HCT116 (cell line): ENCODE results near the gene UBQLN2. TPM values are rescaled to one million over a fixed set of nuclear protein-coding genes. Genes with fewer than 3 reads are reported as not detected.

Source experiments
- ATAC-seq: fragments of 200-7000 bp; cut with Tn5 transposase; 2 replicates; pipeline ENCODE4 v1.9.1; 2020; ENCODE audit warnings: mild to moderate bottlenecking, moderate library complexity
- BruUV-seq: library from RNA; stranded (reverse); fragments of 400-500 nt; replicated peaks from 2 replicates; lab custom pipeline; 2021; lab: Mats Ljungman, UMichigan
- CTCF ChIA-PET: fragments of 300-600 bp; sonication (Branson Sonifier 250); formaldehyde crosslinking; loops from one replicate; lab custom pipeline; 2021; ENCODE audit warnings: antibody characterized with exemption; lab: Charles Lee
- POLR2A ChIA-PET: fragments of 300-600, 350-600 bp; sonication (Branson Sonifier 250); formaldehyde crosslinking; loops from one replicate; lab custom pipeline; 2021; ENCODE audit warnings: antibody characterized with exemption; lab: Charles Lee
- RAD21 ChIA-PET, 2 experiments: fragments of 300-600 bp; sonication (Branson Sonifier 250); formaldehyde crosslinking; loops; one replicate each; lab custom pipeline; 2023; ENCODE audit warnings: low total read pairs in 2 of 2; ENCODE audit not compliant: uncharacterized antibody in 2 of 2, unreplicated experiment in 2 of 2, low non-redundant PET in 1 of 2; lab: Charles Lee
- DNase-seq: peaks from one replicate; pipeline ENCODE4 v3.0.0-alpha.2; 2010; ENCODE audit warnings: low read depth, low spot score
- H2AFZ ChIP-seq: fragments of 200-600 bp; shearing (Covaris generic), sonication (generic); 2 replicates; pipeline ENCODE4 v1.6.1; 2017; ENCODE audit warnings: low read depth, mixed run types, mixed read lengths, antibody characterized with exemption, low read length; ENCODE audit not compliant: poor library complexity, severe bottlenecking
- H3K27ac ChIP-seq: 2 replicates; pipeline ENCODE4 v1.5.1; 2012; ENCODE audit warnings: low read depth, low read length
- H3K27me3 ChIP-seq: fragments of 200-600 bp; sonication (generic); 2 replicates; pipeline ENCODE4 v1.6.1; 2016; ENCODE audit warnings: mixed run types, low read length, mixed read lengths; ENCODE audit not compliant: insufficient read depth
- H3K36me3 ChIP-seq, 2 experiments: fragments of 200-500 bp in 1 of 2; fragments of 200-600 bp in 1 of 2; sonication (Bioruptor generic) in 1 of 2; sonication (generic) in 1 of 2; 2 replicates each; pipeline versions ENCODE4 v1.5.1 to v1.6.1; 2014 to 2016; ENCODE audit warnings: low read length in 2 of 2, inconsistent platforms in 1 of 2, mixed read lengths in 1 of 2, mixed run types in 1 of 2; ENCODE audit not compliant: insufficient read depth in 2 of 2, control insufficient read depth in 1 of 2
- H3K4me1 ChIP-seq, 2 experiments: fragments of 200-600 bp in 1 of 2; sonication (generic) in 1 of 2; 2 replicates each; pipeline versions ENCODE4 v1.5.1 to v1.6.1; 2012 to 2017; ENCODE audit warnings: low read length in 2 of 2, inconsistent platforms in 1 of 2, mild to moderate bottlenecking in 1 of 2, mixed read lengths in 1 of 2, mixed run types in 1 of 2, moderate library complexity in 1 of 2; ENCODE audit not compliant: insufficient read depth in 2 of 2, control insufficient read depth in 1 of 2
- H3K4me2 ChIP-seq: fragments of 200-600 bp; sonication (generic); 2 replicates; pipeline ENCODE4 v1.6.1; 2017; ENCODE audit warnings: mixed run types, low read length, mixed read lengths
- H3K4me3 ChIP-seq, 2 experiments: fragments of 200-600 bp in 1 of 2; sonication (generic) in 1 of 2; replicated peaks in 1 of 2; 2 replicates each; pipeline ENCODE4 v1.5.1; 2011 to 2016; ENCODE audit warnings: low read length in 2 of 2, control low read depth in 1 of 2, low read depth in 1 of 2, mild to moderate bottlenecking in 1 of 2, mixed read lengths in 1 of 2, mixed run types in 1 of 2
- H3K79me2 ChIP-seq: fragments of 200-600 bp; sonication (generic); 2 replicates; pipeline ENCODE4 v1.6.1; 2017; ENCODE audit warnings: mild to moderate bottlenecking, mixed run types, low read length, moderate library complexity, mixed read lengths; ENCODE audit not compliant: insufficient read depth
- H3K9ac ChIP-seq: fragments of 200-600 bp; sonication (generic); 2 replicates; pipeline ENCODE4 v1.6.1; 2016; ENCODE audit warnings: low read length, mixed read lengths
- H3K9me2 ChIP-seq: fragments of 200-600 bp; sonication (generic), shearing (Covaris generic); 2 replicates; pipeline ENCODE4 v1.6.1; 2017; ENCODE audit warnings: mixed run types, mild to moderate bottlenecking, moderate library complexity; ENCODE audit not compliant: insufficient read depth
- H3K9me3 ChIP-seq, 2 experiments: fragments of 200-500 bp in 1 of 2; fragments of 200-600 bp in 1 of 2; sonication (Bioruptor generic) in 1 of 2; sonication (generic) in 1 of 2; 2 replicates each; pipeline ENCODE4 v1.6.1; 2014 to 2017; ENCODE audit warnings: low read length in 2 of 2, mixed read lengths in 2 of 2, inconsistent platforms in 1 of 2, low read depth in 1 of 2, mild to moderate bottlenecking in 1 of 2, mixed run types in 1 of 2, moderate library complexity in 1 of 2; ENCODE audit not compliant: control insufficient read depth in 1 of 2, insufficient read depth in 1 of 2
- H4K20me1 ChIP-seq: fragments of 200-600 bp; sonication (generic), shearing (Covaris generic); 2 replicates; pipeline ENCODE4 v1.6.1; 2017; ENCODE audit warnings: mixed run types, mild to moderate bottlenecking, moderate library complexity; ENCODE audit not compliant: insufficient read depth
- CBX3 ChIP-seq: IDR thresholded peaks from 2 replicates; pipeline ENCODE4 v1.6.1; 2012; ENCODE audit warnings: low read depth
- CTCF ChIP-seq, 3 experiments: fragments of 200-600 bp in 1 of 3; sonication (generic) in 1 of 3; IDR thresholded peaks in 2 of 3; conservative IDR thresholded peaks in 1 of 3; 2 replicates each; pipeline ENCODE4 v1.5.1; 2012 to 2017; ENCODE audit warnings: low read depth in 2 of 3, low read length in 2 of 3, antibody characterized with exemption in 1 of 3, borderline replicate concordance in 1 of 3, control low read depth in 1 of 3, mild to moderate bottlenecking in 1 of 3, mixed read lengths in 1 of 3, mixed run types in 1 of 3, moderate library complexity in 1 of 3; ENCODE audit not compliant: insufficient read depth in 1 of 3
- ELF1 ChIP-seq: IDR thresholded peaks from 2 replicates; pipeline ENCODE4 v1.6.1; 2012; ENCODE audit warnings: low read depth, borderline replicate concordance
- EZH2 ChIP-seq: fragments of 200-600 bp; sonication (generic); IDR thresholded peaks from 2 replicates; pipeline ENCODE4 v1.6.1; 2017; ENCODE audit warnings: antibody characterized with exemption, mixed run types
- EZH2phosphoT487 ChIP-seq: fragments of 200-600 bp; IDR thresholded peaks from 2 replicates; pipeline ENCODE4 v1.6.1; 2018; ENCODE audit warnings: antibody characterized with exemption, borderline replicate concordance
- JUND ChIP-seq: IDR thresholded peaks from 2 replicates; pipeline ENCODE4 v1.6.1; 2012
- MAX ChIP-seq: IDR thresholded peaks from 2 replicates; pipeline ENCODE4 v1.6.1; 2012
- POLR2A ChIP-seq: IDR thresholded peaks from 2 replicates; pipeline ENCODE4 v1.7.0; 2011; ENCODE audit warnings: borderline replicate concordance; ENCODE audit not compliant: insufficient read depth, insufficient read length; ENCODE audit errors: extremely low read depth
- RAD21 ChIP-seq: IDR thresholded peaks from 2 replicates; pipeline ENCODE4 v1.6.1; 2012; ENCODE audit warnings: low read depth, mild to moderate bottlenecking
- SIN3A ChIP-seq: IDR thresholded peaks from 2 replicates; pipeline ENCODE4 v1.6.1; 2012; ENCODE audit warnings: low read depth
- TCF7L2 ChIP-seq: IDR thresholded peaks from 2 replicates; pipeline ENCODE4 v1.7.0; 2011; ENCODE audit warnings: borderline replicate concordance, inconsistent platforms; ENCODE audit not compliant: insufficient read depth, insufficient read length; ENCODE audit errors: extremely low read depth
- YY1 ChIP-seq: IDR thresholded peaks from 2 replicates; pipeline ENCODE4 v1.6.1; 2011; ENCODE audit warnings: low read length, low read depth, moderate library complexity, mild to moderate bottlenecking; ENCODE audit not compliant: insufficient replicate concordance; ENCODE audit errors: extremely low read depth
- ZNF274 ChIP-seq: fragments of 200-500 bp; sonication (Bioruptor generic); IDR thresholded peaks from 2 replicates; pipeline ENCODE4 v1.6.1; 2014; ENCODE audit warnings: mild to moderate bottlenecking, low read depth, low read length, inconsistent platforms
- intact Hi-C: fragments of 100-400 bp; cut with micrococcal nuclease; formaldehyde crosslinking; loops from 2 replicates; pipeline ENCODE4 v1.10.0; 2022
- total RNA-seq: library from RNA; stranded (reverse); gene quantifications from one replicate; pipeline ENCODE4 v1.2.1, GENCODE V29; 2021; ENCODE audit not compliant: unreplicated experiment

Gene UBQLN2
- total RNA-seq, 1 experiment from 2014 or later = 20.9 TPM

GRCh38 chrX:56600987-56601386, 37.6 kb downstream of the UBQLN2 start:
- Histone ChIP-seq H3K9me2 (no peaks in the 10 kb centered on the region), H3K4me3 (no peak overlapping the region), H3K36me3 (no peaks in the 10 kb centered on the region), H3K27me3 (no peaks in the 10 kb centered on the region), H4K20me1 (no peaks in the 10 kb centered on the region), H2AFZ (no peak overlapping the region), H3K79me2 (no peaks in the 10 kb centered on the region), H3K4me1 (no peaks in the 10 kb centered on the region), H3K9ac (no peak overlapping the region), H3K27ac (no peak overlapping the region), H3K4me2 (no peak overlapping the region), H3K9me3 (no peaks in the 10 kb centered on the region)
- intact Hi-C loops = no loop called here
- no TSS peak for BruUV-seq
- no peak for ATAC-seq
- ChIA-PET RAD21 (no interaction called here), CTCF (no interaction called here), POLR2A (no interaction called here)
- TF ChIP-seq MAX (no peak), POLR2A (no peak), RAD21 (no peak), TCF7L2 (no peak), CBX3 (no peak), EZH2phosphoT487 (no peak), ZNF274 (no peak), YY1 (no peak), SIN3A (no peak), ELF1 (no peak), CTCF (IDR thresholded peaks at IDR 0.05 in 2 of 3, conservative IDR thresholded peaks at IDR 0.05 in 1 of 3; ENCODE audit: borderline replicate concordance in 1 of 3, insufficient read depth in 1 of 3, low read depth in 2 of 3, low read length in 2 of 3) (no peak), EZH2 (no peak), JUND (no peak)
- no peak for DNase-seq
